AG04449 (cell line): ENCODE measurements around the gene LPAR3.

ENCODE experiments used
- CTCF ChIA-PET: fragments of 350-600 bp; formaldehyde crosslinking; extraction: SDS; loops from one replicate; lab custom pipeline; 2021; ENCODE audit warnings: antibody characterized with exemption; lab: Yijun Ruan, JAX
- POLR2A ChIA-PET: fragments of 400-600, 350-600 bp; formaldehyde crosslinking; extraction: SDS; loops from one replicate; lab custom pipeline; 2020; ENCODE audit warnings: antibody characterized with exemption, inconsistent platforms; lab: Yijun Ruan, JAX
- DNase-seq: peaks from one replicate; pipeline ENCODE4 v3.0.0-alpha.2; 2010; ENCODE audit warnings: low read depth, low spot score
- H3K4me3 ChIP-seq: 2 replicates; pipeline ENCODE4 v1.5.1; 2011; ENCODE audit warnings: low read depth, mild to moderate bottlenecking, control low read depth, low read length
- TF ChIP-seq, protein P1 (sequence below): IDR thresholded peaks from one replicate; pipeline ENCODE4 v1.5.1; 2011; ENCODE audit warnings: mild to moderate bottlenecking, moderate library complexity, low read length, control low read depth, inconsistent platforms; ENCODE audit not compliant: insufficient read depth; ENCODE audit errors: missing control alignments

The LPAR3 gene

DNA sequence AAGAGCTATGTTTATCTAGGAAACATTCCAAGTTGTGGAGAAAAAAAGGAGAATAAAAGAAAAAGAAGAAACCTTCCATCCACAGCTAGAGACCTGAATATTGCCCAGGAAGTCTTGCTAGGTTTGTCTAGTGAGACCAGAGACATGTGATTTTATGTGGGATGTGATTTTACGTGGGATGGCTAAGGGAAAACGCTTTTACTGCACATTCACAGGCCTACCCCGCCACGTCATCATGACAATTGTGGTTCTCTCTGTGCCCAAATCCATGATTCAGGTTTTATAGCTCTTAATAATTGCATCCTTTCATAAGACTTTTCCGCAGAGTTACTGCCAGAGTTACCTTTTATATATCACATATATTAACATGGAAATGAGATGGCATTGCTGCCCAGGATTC, 116.4 kb downstream of the LPAR3 start:
- TF ChIP-seq, protein P1, sequence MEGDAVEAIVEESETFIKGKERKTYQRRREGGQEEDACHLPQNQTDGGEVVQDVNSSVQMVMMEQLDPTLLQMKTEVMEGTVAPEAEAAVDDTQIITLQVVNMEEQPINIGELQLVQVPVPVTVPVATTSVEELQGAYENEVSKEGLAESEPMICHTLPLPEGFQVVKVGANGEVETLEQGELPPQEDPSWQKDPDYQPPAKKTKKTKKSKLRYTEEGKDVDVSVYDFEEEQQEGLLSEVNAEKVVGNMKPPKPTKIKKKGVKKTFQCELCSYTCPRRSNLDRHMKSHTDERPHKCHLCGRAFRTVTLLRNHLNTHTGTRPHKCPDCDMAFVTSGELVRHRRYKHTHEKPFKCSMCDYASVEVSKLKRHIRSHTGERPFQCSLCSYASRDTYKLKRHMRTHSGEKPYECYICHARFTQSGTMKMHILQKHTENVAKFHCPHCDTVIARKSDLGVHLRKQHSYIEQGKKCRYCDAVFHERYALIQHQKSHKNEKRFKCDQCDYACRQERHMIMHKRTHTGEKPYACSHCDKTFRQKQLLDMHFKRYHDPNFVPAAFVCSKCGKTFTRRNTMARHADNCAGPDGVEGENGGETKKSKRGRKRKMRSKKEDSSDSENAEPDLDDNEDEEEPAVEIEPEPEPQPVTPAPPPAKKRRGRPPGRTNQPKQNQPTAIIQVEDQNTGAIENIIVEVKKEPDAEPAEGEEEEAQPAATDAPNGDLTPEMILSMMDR, result no peak
- ChIA-PET CTCF (interaction anchor here (0.9 to 9.7 kb wide), 9 partner anchors 8 to 334 kb away, joined by 3 to 123 read pairs (median 6); no protein-coding TSS in a partner anchor), POLR2A (no interaction called here)
- H3K4me3 ChIP-seq, result no peak overlapping the region
- DNase-seq, result no peak

DNA sequence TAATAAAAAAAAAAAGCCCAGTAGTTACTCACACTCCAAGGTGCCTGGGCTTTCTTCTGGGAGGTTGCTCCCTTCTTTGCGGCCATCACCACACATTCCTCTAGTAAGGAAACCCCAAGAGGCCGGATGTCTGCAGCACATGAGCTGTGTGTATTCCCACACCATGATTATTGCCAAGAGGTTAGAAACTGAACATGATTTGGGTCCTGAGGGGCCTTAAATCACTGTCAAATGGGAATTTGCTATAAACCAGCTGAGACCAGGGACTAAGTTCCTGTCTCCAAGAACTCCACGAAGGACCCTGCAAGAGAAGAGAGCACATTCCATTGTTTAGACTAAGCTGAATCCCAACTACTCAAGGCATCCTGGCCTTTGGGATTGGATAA, 117.5 kb downstream of the LPAR3 start:
- DNase-seq, result no peak
- TF ChIP-seq, protein P1, result no peak
- CTCF ChIA-PET, result interaction anchor here (1.1 to 9.7 kb wide), 8 partner anchors 10 to 637 kb away, joined by 3 to 123 read pairs (median 22); no protein-coding TSS in a partner anchor
- no peak overlapping the region for H3K4me3 ChIP-seq
- POLR2A ChIA-PET, result no interaction called here

DNA sequence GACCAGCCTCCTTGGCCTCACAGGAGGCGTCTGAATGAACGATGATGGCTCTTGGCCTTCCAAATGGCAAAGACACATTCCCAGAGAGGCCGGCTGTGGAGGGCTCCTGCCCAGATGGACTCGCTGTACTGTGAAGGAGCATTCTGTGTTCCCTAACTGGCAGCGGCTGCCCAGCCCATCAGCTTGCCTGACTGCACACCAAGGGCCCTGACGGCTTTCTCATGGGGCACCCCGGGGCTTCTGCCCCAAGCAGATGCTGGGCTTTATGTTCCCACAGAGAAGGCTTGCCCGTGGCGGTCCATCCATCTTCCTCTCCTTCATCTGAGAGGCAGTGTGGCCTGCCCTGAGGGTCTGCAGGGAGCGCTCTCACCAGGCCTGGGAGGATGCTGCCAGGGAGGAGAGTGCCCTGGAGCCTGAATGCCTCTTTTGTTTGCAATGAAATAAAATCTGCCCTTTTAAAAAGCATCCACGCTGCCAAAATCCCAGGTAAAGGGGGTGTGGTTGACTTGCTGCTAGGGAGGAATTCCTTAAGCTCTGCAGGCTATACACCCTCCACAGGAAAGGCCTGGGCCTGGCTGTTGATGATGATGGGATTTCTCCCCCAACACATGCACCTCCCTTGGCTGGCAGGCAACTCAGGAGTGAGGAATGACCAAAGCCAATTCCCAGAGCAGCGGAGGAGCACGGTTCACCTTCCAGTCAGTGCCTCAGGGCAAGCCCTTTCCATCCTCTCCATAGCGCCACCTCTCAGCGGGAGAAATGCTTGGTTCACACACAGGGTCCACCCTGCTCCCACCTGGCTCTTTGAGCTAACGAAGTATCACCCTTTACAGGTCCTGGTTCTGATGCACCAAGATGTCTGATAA, 118.1 kb downstream of the LPAR3 start:
- POLR2A ChIA-PET, result no interaction called here
- no peak for DNase-seq
- no peak overlapping the region for H3K4me3 ChIP-seq
- TF ChIP-seq, protein P1, result no peak
- CTCF ChIA-PET, result interaction anchor here (1.1 to 9.7 kb wide), 9 partner anchors 11 to 917 kb away, joined by 3 to 123 read pairs (median 32); partner anchors contain the start of gene PRKACB

DNA sequence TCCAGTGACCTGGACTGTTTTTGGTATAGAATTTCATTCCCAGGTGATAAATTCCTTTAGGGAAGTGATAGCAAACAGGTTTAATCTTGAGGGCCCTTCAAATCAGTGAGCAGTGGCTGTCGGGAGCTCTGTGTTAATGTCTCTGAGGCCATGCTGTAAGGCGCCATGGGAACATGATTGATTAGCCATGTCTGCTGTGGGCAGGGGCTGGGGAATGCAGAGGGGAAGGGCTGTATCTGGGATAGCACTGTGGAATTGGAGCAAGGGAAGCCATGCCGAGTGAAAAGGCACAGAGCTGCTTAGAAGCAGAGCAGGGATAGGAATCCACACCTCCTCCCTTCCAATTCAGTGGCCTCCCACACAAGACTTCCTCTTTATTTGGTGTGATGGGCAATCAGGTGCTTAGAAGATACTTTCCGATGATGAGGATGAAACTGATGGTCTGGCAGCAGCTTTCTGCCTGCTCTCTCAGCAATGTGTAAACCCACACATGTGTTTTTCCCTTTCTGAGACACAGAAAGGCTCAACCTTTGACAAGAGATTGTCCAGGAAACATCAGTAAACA, 119.0 kb downstream of the LPAR3 start:
- CTCF ChIA-PET, result interaction anchor here (0.7 to 9.7 kb wide), 10 partner anchors 11 to 916 kb away, joined by 3 to 123 read pairs (median 24); partner anchors contain the start of gene PRKACB
- POLR2A ChIA-PET, result no interaction called here
- H3K4me3 ChIP-seq, result no peak overlapping the region
- no peak for DNase-seq
- TF ChIP-seq, protein P1, result no peak

DNA sequence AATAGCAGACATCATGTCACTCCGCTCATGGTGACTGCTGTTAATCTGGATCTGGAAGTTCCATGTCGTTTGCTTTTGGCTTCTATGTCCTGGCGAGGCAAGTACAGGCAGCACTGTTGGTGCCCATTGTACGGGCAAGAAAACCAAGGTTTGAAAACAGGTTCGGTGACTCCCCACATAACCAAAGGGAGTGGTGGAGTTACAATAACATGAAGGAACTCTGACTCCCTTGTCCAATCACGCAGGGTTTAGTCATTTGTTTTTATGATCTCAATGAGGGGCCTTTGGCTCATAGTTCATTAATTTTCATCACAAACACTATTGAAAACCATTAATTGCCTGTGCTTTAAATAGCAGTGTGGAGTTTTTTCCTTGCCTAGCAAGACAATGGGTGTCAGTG, 119.8 kb downstream of the LPAR3 start:
- no peak for DNase-seq
- ChIA-PET POLR2A (no interaction called here), CTCF (interaction anchor here (1.2 to 9.7 kb wide), 27 partner anchors 12 to 916 kb away, joined by 3 to 123 read pairs (median 7); partner anchors contain the start of gene PRKACB)
- H3K4me3 ChIP-seq, result no peak overlapping the region
- TF ChIP-seq, protein P1, result no peak

DNA sequence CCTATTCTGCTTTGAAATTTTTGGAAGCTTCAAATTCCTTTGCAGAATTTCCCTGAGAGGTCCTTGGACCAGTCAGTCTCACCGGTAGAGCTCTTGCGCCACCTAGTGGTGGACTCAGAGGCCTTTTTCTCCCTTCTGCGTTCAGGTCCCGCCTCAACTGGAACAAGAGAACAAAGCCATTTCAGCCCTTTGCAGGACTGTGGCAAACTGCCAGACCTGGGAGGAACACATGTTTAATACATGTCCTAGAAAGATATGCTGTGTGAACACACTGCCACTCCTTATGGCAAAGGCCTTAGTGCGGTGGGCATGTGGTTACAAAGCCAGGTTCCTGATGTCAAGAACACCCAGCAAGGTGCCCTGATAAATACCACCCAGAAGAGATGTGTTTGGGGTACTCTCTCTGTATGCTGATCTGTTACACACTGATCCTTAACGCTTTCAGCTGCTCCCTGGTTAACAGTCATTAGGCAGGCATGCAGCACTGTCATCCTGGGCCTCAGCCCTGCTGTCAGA, 120.5 kb downstream of the LPAR3 start:
- POLR2A ChIA-PET, result no interaction called here
- TF ChIP-seq, protein P1, result peak; percentile 79
- no peak for DNase-seq
- CTCF ChIA-PET, result interaction anchor here (0.6 to 9.7 kb wide), 55 partner anchors 13 to 882 kb away, joined by 3 to 123 read pairs (median 5); partner anchors contain the start of genes PRKACB and RPF1
- H3K4me3 ChIP-seq, result no peak overlapping the region
